Effector CD8-positive, alpha-beta T cell (primary cell): Measurements from ENCODE around the gene VWF.

ENCODE experiments used
- DNase-seq: peaks from one replicate; lab custom pipeline; 2025; lab: John Stamatoyannopoulos, UW

VWF gene

DNA sequence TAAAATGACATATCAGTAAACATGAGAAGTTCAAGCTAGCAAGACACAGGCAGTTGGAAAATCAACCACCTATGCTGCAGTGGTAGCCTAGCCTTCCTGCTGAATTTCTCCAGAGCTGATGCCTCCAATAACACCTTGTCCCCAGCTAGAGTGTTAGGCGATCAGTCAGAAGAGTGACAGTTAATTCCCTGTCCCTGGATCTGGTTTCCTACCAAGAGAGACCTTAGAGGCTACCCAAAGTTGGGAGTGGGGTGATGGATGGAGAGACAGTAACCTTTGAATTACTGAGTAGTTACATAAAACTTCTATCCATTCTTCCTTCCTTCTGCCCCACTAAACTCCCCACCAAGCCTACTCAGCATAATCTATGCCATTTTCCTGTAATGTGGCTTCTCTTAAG is 177.5 kb downstream of the VWF start:
- DNase-seq: no peak

GRCh38 chr12:5946388-5946787 is 178.1 kb downstream of the VWF start:
- no peak for DNase-seq

- DNase-seq: no peak
These were observed 179.1 kb downstream of the VWF start, which contains the start of gene ANO2 for GRCh38 chr12:5945071-5946008. Gene ANO2 (minus strand): TSS chr12:5945259. CDS start chr12:5945217, 42 bp downstream.

DNA sequence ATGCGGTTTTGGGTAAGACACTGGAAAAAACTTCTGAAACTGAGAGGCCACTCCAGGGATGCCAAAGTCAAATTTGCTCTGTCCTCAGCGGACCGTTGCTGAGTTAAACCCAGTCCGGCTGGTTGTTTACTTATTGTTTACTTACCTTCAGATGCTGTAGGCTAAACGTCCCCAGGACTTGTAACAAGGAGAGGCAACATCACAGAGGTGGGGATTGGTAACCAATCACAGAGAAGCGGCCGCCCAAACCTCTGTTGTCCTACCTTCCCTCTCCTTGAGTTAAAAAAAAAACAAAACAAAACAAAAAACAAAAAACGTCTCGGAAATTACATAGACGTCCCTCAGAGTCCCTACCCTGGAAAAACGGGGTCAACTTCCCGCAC is 179.8 kb downstream of the VWF start:
- no peak for DNase-seq

DNA sequence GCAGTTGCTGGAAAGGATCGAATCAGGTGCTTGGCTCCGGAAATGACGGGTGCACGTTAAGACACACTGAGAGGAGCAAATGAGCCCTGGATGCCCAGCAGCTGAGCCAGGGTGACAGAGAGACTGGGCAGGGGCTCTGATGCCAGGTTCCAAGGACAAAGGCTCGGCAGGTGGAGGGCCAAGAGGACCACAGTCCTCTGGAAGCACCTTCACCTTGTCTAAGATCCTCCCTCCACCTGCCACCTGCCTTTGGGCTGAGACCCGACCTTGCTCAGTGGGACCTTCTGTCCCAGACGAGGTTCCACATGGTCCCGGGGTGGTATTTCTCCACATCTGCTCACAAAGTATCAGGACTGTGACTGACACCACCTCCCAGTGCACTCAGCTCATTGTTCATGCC is 180.4 kb downstream of the VWF start:
- no peak for DNase-seq

- no peak for DNase-seq
These were observed 182.6 kb downstream of the VWF start for GRCh38 chr12:5941907-5942306.

- no peak for DNase-seq
These were observed 196.5 kb downstream of the VWF start for GRCh38 chr12:5927732-5928516.

DNA sequence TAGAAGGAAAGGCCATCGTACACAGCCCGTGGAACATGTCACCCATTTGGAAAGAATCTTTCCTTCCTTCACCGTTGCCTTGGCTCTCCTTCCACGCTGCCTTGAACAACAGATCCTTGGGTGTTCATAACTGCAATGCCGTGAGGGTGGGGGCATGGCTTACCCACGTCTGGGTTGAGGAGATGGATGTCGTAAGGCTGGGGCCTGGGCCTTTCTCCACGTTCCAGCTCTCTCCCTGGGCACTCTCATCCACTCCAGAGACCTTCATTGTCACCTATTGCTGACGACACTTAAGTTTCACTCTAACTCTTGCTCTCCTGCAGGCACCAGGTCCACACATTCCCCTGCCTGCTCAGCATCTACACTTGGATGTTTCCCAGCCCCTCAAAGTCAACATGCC is 198.8 kb downstream of the VWF start:
- DNase-seq: no peak

DNA sequence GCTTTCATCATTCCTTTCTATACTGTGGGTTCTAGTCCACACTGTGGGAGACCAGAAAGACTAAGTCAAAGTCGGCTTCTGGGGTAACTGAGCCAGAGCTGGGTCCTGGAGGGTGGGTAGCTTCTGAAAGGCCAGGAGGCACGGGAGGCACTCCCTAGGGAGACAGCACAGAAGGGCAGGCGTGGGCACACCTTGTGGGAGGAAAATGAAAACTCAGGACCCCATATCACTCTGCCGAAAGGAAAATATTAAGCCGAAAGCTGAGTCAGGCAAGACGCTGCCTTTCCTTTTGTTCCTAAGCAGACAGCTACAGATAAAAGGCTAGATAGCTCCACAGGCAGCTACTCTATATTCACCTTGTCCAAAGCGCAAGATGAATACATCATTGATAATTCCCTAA is 200.1 kb downstream of the VWF start:
- no peak for DNase-seq

GRCh38 chr12:5923751-5924150 is 200.7 kb downstream of the VWF start:
- DNase-seq: no peak

GRCh38 chr12:5923043-5923605 is 201.3 kb downstream of the VWF start:
- DNase-seq: no peak

GRCh38 chr12:5921966-5922899 is 202.2 kb downstream of the VWF start:
- no peak for DNase-seq

- DNase-seq: no peak
These were observed 203.2 kb downstream of the VWF start for GRCh38 chr12:5921027-5921909.

DNA sequence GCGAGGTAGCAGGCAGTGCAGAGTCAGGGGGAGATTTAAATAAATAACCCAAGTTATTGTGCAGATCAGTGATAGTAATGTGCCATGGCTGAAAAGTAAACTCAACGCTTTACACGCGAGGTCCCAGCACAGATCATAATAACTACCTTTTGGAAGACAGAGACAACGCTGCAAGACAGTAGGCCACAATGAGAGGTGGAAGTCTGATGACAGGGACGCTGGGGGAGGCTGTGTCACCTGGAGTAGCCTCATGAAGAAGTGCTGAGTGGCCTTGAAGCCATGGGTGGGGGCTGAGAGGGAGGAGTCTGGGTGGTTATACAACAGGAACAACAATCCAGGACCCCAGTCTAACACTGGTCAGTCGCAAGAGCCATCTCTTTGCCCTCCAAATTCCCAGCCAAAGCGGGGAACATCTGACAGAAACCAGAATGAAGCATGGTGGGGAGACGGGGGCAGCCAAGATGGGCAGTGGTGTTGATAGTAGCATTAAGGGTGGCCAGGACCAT is 207.6 kb downstream of the VWF start:
- no peak for DNase-seq

DNA sequence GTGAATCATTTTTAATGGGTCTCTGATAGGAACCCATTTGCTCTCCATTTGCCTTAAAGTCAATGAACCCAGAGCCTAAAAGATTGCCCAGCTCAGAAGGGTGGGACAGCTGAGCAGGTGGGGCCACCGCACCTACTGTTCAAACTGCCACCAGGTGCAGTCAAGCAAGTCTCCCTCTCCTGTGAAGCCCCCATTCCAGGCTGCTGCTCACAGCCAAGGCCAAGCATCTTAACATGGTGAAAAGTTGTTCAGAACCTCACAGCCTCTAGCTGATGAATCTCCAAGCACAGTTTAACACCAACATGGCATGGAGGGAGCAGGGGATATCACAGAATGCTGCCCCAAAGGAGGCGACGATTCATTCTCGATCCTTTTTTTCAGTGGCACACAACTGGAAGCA is 209.0 kb downstream of the VWF start:
- no peak for DNase-seq

DNA sequence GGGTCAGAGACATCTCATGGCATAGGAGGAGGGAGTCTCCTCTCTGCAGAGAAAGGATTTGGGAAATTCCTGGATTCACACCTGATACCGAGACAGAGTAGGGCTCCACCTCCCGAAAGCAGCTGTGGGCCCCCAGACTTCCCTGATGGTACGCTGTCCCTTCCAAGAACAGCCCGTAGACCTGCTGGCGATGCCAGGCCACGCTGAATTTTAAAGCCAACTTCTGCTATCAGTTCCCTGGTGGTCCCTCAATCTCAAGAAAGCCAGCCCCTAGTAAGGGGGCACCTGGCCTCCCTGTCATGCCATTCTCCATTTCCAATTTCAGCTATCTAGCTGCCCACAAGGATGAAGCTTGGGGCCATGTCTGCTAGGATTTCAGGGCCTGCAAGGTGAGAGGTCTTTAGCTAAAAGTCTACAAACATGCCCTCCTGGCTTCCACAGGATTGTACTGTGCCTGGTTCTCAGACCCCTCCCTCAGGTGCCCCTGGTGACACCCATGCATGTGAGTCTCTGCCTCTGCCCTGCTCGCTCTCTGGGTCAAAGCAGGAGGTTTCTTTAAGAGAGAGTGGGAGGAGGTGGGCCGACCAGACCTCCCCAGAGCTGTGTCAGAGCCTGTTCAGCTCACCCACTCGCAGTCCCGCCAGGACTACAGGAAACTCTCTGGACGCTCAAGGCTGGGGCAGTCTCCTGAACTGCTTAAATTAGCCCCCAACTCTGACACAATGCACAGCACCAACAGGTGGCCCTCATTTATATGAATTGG is 209.9 kb downstream of the VWF start:
- DNase-seq: no peak

DNA sequence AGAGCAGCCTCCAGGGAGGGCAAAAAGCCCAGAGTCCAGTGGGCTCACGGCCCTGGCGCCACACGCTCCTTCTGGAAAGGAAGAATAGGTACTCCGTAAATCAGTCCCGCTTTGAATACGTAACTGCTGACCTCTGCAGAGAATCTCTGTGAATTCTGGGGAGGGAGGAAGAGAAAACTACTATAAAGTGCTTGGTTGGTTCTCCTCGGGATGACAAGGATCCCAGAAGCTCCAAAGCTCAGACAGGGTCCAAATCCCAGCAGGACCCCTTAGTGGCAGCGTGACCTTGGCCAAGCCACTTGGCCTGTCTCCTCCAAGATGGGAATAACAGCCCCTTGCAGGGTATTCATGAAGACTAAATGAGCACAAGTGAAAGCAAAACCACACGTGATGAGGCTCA is 211.1 kb downstream of the VWF start:
- no peak for DNase-seq

DNA sequence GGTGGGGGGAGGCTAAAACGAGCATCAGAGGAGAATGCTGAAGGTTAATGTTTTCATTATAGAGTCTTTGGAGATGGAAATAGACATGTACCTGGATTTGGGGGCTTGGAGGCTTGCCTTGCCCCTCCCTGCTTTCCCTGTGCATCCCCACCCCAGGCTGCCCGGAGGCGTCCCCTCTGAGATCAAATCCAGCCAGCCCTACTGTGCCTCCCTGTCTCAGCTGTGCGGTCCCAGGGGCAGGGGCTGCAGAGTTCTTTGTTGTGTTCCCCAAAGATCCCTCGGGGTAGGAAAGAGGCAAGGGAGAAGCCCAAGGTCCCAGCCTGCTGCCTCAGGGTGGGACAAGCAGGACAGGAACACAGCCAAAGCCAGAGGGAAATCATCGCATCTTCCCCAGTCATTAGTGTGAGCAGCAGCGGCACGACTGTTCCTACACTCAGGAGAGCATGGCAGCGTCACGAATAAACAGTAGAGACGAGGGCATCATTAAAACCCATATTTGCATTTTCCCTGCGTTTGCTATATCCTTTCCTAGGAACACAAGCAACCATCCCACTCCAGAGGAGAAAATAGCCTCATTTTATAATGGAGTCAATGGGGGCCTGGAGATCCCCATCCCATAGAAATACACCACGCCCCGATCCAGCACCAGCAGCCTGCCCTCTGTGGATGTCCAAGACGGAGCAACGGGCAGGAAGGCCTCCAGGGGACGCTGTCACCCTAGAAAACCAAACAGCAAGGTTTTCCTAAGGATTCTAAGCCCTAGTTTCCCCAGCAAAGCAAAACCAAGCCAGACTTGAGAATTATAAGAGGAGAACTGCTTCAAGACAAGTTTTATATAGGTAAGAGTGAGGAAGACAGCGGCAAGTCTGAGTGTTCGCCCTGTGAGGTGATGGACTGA is 211.8 kb downstream of the VWF start:
- DNase-seq: no peak

GRCh38 chr12:5912011-5912410 is 212.5 kb downstream of the VWF start:
- DNase-seq: no peak
